Measurements from ENCODE around the gene SORL1-AS1.

Gene SORL1-AS1

DNA sequence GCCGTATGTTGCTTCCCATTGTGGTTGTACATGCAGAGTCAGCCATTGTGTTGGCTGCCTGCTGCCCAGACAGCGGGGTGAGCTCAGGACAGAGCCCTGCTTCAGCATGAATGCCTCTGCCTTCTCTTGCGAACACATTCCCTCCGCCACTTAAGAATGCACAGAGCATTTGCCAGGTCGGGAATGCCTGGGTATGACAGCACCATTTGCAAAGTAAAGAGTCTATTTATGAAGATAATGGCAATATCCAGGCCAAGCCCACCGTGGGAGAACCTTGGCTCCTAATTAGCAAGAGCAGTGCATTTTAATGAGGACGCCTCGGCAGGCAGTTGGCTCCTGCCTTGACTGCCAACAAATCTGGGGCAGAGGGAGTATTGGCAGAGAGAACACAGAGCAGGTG lies 63.1 kb downstream of the SORL1-AS1 start:
- DNase-seq: peak in 12 of 14 donors; percentile 14 to 100 (median 46)
